ENCODE results near the gene TFR2. TPM values are rescaled to one million over a fixed set of nuclear protein-coding genes. Genes with fewer than 3 reads are reported as not detected.

The TFR2 gene
- total and polyA plus RNA-seq, 9 of the 15 experiments (the other 6 are each of a cell fraction or from before 2014, with no cell fraction given): 3.8 to 123 (median 51.1) TPM

GRCh38 chr7:100685631-100686145, 44.3 kb upstream of the TFR2 start:
- H3K36me3 ChIP-seq (ENCODE audit: control insufficient read depth, insufficient read depth, low read length): peaks cover 97% of the 10 kb centered on the region; the same call in 2 of the 3 replicates
- no peak for TF ChIP-seq SOX6 (IDR thresholded peaks at IDR 0.05)
- TF ChIP-seq THAP12 (CRISPR knock-in tag; IDR thresholded peaks at IDR 0.05): no peak
- TF ChIP-seq SRSF1 (IDR thresholded peaks at IDR 0.05; ENCODE audit: low read depth, low read length): no peak
- TF ChIP-seq TFAP4 (CRISPR knock-in tag; IDR thresholded peaks at IDR 0.05; ENCODE audit: borderline replicate concordance): no peak
- TF ChIP-seq ZZZ3 (IDR thresholded peaks at IDR 0.05): no peak
- in situ Hi-C loops (cut with MboI) (no loop called here), intact Hi-C loops (cut with micrococcal nuclease) (no loop called here)
- FAIRE-seq (peak; percentile 56), ATAC-seq (no peak), DNase-seq (ENCODE audit: extremely low read depth in 1 of 4, low spot score in 3 of 4) (no peak)
- CTCF ChIA-PET (ENCODE audit: low intra/inter-chr PET ratio): no interaction called here
- H4K20me1 ChIP-seq (replicated peaks; ENCODE audit: control insufficient read depth, insufficient read depth, low read length): peaks cover 19% of the 10 kb centered on the region
- H3K9ac ChIP-seq (ENCODE audit: insufficient read depth in 1 of 2, low read depth in 2 of 2, low read length in 2 of 2): 0 out of 4 replicates have a peak overlapping the region, but pooled peaks of 1 of the 2 experiments have one; percentile 15
- no peaks in the 10 kb centered on the region for H3K27me3 ChIP-seq (ENCODE audit: control insufficient read depth in 2 of 2, insufficient read depth in 2 of 2, low read length in 2 of 2)
- H2AFZ ChIP-seq (ENCODE audit: low read depth, low read length): no peak overlapping the region
- H3K9me3 ChIP-seq (replicated peaks; ENCODE audit: control insufficient read depth, insufficient read depth, low read depth, low read length): no peaks in the 10 kb centered on the region
- no peaks in the 10 kb centered on the region for H3K9me1 ChIP-seq (ENCODE audit: control insufficient read depth, insufficient read depth, low read length)
- peaks cover 0 to 75% of the 10 kb centered on the region in 2 experiments; a peak in 3 of 5 replicates for H3K4me1 ChIP-seq (replicated peaks in 1 of 2; ENCODE audit: control insufficient read depth in 2 of 2, insufficient read depth in 2 of 2, low read length in 2 of 2)
- H3K79me2 ChIP-seq (ENCODE audit: control insufficient read depth, insufficient read depth, low read length): peaks cover 26% of the 10 kb centered on the region
- no TSS peak for BruUV-seq (replicated peaks)
- WGBS (ENCODE audit: insufficient coverage, low coverage, missing lambda C conversion rate): 84% methylated on average over 14 of the region's 17 CpGs
- H3K4me2 ChIP-seq (ENCODE audit: insufficient read depth, low read length): no peak overlapping the region
- no peak overlapping the region for H3K27ac ChIP-seq (ENCODE audit: extremely low read depth, low read depth, low read length)
- POLR2A ChIA-PET: interaction anchor here (0.6 to 0.9 kb wide), 2 partner anchors 8 to 278 kb away, joined by 3 to 4 read pairs; partner anchors contain the start of gene GIGYF1
- no peak overlapping the region for H3K4me3 ChIP-seq

Data from K562 (cell line).